GOT3 (cell line): Measurements from ENCODE around the gene NSRP1.
"Not testable (repeated sequence)": the region's sequence is repeated elsewhere in the genome, so short reads cannot be mapped to it uniquely, and the experiment has no call there.

Experiments used
- DNase-seq: peaks from one replicate; lab custom pipeline; 2025; ENCODE audit warnings: mixed read lengths; lab: John Stamatoyannopoulos, UW

Gene NSRP1

GRCh38 chr17:30124273-30124796, 7.7 kb downstream of the NSRP1 start:
- no peak for DNase-seq

- no peak for DNase-seq
Measured at GRCh38 chr17:30130121-30130520, 13.5 kb downstream of the NSRP1 start.

GRCh38 chr17:30132615-30133014, 16.0 kb downstream of the NSRP1 start:
- DNase-seq: no peak

- no peak for DNase-seq
Measured at GRCh38 chr17:30133197-30133596, 16.6 kb downstream of the NSRP1 start.

- DNase-seq: no peak
Measured at GRCh38 chr17:30134551-30134950, 17.9 kb downstream of the NSRP1 start.

- no peak for DNase-seq
Measured at GRCh38 chr17:30137158-30137557, 20.5 kb downstream of the NSRP1 start.

GRCh38 chr17:30147860-30148259, 31.2 kb downstream of the NSRP1 start:
- not testable (repeated sequence) for DNase-seq

GRCh38 chr17:30148376-30148775, 31.8 kb downstream of the NSRP1 start:
- DNase-seq: no peak

- no peak for DNase-seq
Measured at GRCh38 chr17:30151471-30151870, 34.9 kb downstream of the NSRP1 start.

- no peak for DNase-seq
Measured at GRCh38 chr17:30153463-30153862, 36.8 kb downstream of the NSRP1 start.

- no peak for DNase-seq
Measured at GRCh38 chr17:30155389-30155788, 38.8 kb downstream of the NSRP1 start.

GRCh38 chr17:30158896-30159625, 42.4 kb downstream of the NSRP1 start:
- DNase-seq: no peak

GRCh38 chr17:30160419-30161172, 44.0 kb downstream of the NSRP1 start:
- no peak for DNase-seq

GRCh38 chr17:30161601-30162000, 45.0 kb downstream of the NSRP1 start:
- no peak for DNase-seq

GRCh38 chr17:30164531-30164930, 47.9 kb downstream of the NSRP1 start:
- DNase-seq: no peak

GRCh38 chr17:30165147-30165546, 48.5 kb downstream of the NSRP1 start:
- no peak for DNase-seq

- DNase-seq: no peak
Measured at GRCh38 chr17:30165960-30166359, 49.3 kb downstream of the NSRP1 start.

GRCh38 chr17:30170415-30170987, 53.9 kb downstream of the NSRP1 start:
- no peak for DNase-seq

GRCh38 chr17:30172560-30172959, 55.9 kb downstream of the NSRP1 start:
- no peak for DNase-seq

- no peak for DNase-seq
Measured at GRCh38 chr17:30173649-30174048, 57.0 kb downstream of the NSRP1 start.

- no peak for DNase-seq
Measured at GRCh38 chr17:30174556-30174955, 57.9 kb downstream of the NSRP1 start.

- no peak for DNase-seq
Measured at GRCh38 chr17:30176855-30177254, 60.2 kb downstream of the NSRP1 start.

GRCh38 chr17:30186761-30187160, 70.1 kb downstream of the NSRP1 start:
- no peak for DNase-seq
